HT1080 (cell line): ENCODE data around the gene RBM24. TPM values are rescaled to one million over a fixed set of nuclear protein-coding genes. Genes with fewer than 3 reads are reported as not detected.

Experiments used
- DNase-seq: peaks from one replicate; pipeline ENCODE4 v3.0.0-alpha.2; 2015; ENCODE audit warnings: low read depth
- total RNA-seq: library from RNA; depleted of rRNA; stranded (reverse); fragments of >200 nt; shearing (Covaris generic); gene quantifications from 2 replicates; pipeline ENCODE4 v1.2.3, GENCODE V29; 2014; rRNA removed

Gene RBM24
- total RNA-seq, 1 experiment from 2014 or later, result 0.77 TPM

DNA sequence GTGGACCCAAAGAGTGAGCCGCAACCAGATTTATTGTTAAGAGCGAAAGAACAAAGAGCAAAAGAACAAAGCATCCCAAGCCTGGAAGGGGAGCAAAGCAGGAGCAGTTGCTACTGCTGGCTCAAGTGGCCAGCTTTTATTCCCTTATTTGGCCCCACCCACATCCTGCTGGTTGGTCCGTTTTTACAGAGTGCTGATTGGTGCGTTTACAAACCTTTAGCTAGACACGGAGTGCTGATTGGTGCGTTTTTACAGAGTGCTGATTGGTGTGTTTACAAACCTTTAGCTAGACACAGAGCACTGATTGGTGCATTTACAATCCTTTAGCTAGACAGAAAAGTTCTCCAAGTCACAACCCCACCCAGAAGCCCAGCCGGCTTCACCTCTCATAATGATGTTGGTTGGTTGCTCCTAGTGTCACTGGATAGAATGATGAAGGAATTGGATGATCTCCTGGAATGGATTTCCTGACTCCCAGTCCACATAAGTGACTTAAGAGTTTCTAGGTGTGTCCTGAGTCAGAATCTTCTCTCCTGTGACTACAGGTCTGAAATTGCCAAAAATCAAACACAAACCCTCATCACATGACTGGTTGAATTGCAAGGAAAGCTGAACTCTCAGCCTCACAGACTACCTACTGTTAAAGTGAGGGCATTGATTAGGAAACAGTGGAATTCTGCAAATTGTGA, 60.1 kb downstream of the RBM24 start:
- no peak for DNase-seq

DNA sequence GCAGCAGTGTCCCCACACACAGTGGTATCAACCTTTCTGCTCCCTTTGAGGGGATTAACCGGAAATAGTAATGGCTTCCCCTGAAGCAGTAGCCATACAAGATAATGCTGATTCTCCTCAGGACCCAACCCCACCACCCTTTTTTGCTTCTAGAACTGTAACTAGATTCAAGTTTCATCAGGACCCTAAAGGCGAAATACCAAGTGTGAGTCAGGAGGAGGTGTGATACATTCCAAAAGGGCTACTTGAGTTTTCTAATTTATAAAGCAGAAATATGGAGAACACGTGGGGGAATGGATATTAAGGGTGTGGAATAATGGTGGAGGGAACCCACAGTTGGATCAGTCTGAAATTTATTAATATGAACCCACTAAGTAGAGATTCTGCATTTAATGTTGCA, 60.7 kb downstream of the RBM24 start:
- no peak for DNase-seq

DNA sequence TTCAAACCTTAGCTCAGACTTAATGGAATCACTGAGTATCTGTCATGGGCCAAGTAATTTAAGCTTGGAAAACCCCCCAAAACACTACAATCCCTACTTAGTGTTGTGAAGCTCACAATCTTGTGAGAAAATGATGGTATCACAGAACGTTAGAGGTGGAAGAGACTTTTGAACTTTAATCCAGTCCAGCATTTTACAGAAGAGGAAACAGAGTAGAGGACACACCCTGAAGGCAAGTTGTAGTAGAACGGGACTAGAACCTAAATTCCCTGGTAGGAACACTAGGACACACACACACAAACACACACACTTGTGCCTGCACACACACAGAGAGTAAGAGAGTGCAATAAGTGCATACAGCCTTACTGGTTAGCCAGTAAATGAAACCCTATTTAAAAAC, 62.1 kb downstream of the RBM24 start:
- DNase-seq, result no peak

Other genes with a start within 250 kb of the RBM24 start
- gene STMND1, start 179.3 kb upstream of the RBM24 start, total RNA-seq, result not detected in 2 replicates
- 8.2 and 8.4 TPM in 2 replicates for gene CAP2, start 112.2 kb downstream of the RBM24 start, total RNA-seq